COLO668 (cell line): ENCODE measurements around the gene DRD1.
"Not testable (repeated sequence)": the region's sequence is repeated elsewhere in the genome, so short reads cannot be mapped to it uniquely, and the experiment has no call there.

Experiments used
- DNase-seq: peaks from one replicate; lab custom pipeline; 2025; ENCODE audit not compliant: unreplicated experiment; lab: John Stamatoyannopoulos, UW

Gene DRD1

DNA sequence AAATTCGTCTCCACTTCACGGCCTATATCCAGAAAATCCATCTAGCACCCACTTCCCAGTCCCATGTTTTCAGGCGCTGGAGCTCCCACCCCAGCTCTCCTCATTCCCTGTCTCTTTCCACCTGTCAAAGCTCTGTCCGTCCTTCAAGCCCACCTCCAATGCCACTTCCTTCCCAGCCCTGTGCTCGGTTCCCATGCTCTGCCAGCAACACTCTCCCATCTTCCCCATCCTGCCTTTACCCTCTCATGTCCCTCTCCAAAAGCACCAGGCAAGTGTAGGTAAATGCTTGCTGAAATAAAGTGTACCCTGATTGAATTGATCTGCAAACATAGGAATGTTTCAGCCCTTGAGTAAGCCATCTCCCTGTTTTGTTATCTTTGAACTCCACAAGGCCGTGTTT, 9.2 kb downstream of the DRD1 start:
- DNase-seq, result no peak

DNA sequence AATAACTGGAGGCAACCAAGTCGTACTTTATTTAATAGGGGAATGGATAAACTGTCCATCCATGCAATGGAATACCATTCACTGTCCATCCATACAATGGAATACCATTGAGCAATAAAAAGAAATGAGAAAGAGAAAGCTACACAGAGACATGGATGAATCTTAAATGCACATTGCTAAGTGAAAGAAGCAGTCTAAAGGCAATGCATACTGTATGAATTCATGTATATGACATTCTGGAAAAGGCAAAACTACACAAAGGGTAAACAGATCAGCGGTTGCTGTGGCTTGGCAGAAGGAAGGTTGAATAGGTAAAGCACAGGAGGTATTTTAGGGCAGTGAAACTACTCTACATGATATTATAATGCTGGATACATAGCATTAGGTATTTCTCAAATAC, 16.2 kb downstream of the DRD1 start:
- no peak for DNase-seq

DNA sequence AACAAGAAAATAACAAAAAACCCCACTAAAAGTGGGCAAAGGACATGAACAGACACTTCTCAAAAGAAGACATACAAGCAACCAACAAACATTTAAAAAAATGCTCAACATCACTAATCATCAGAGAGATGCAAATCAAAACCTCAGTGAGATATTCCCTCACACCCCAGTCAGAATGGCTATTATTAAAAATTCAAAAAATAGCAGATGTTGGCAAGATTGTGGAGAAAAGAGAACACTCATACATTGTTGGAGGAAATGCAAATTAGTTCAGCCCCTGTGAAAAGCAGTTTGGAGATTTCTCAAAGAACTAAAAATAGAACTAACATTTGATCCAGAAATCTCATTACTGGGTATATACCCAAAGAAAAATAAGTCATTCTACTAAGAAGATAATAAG, 19.4 kb downstream of the DRD1 start:
- not testable (repeated sequence) for DNase-seq

DNA sequence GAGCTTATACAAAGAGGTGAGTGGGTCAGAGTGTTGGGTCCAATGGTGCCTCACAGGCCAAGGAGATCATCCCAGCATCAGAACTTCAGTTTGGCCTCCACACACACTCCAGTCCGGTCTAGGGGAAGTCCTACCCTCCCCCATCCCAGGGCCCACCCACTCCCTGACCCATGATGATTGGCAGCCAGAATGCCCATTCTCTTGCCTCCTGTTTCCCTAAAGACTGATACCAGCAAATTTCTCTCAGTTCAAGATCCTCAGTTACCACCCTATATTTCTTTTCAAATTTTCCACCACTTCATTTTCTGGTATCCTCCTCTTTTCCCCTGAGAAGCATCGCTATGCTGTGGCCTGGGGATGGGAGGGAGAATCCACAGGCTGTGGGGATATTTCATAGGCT, 21.9 kb downstream of the DRD1 start:
- DNase-seq, result no peak

DNA sequence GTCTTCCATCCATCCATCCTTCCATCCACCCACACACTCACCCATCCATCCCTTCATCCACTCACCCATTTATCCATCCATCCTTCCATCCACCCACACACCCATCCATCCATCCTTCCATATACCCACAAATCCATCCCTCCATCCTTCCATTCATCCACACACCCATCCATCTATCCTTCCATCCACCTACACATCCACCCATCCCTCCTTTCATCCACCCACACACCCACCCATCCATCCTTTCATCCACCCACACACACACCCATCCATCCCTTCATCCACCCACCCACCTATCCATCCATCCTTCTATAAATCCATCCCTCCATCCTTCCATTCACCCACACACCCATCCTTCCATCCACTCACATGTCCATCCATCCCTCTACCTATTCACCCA, 23.6 kb downstream of the DRD1 start:
- no peak for DNase-seq

GRCh38 chr5:175418251-175418650, 25.7 kb downstream of the DRD1 start:
- peak; percentile 47 for DNase-seq

- DNase-seq, result no peak
These were observed 26.6 kb downstream of the DRD1 start for GRCh38 chr5:175417384-175417783.

- no peak for DNase-seq
These were observed 28.7 kb downstream of the DRD1 start for GRCh38 chr5:175415303-175415702.

- no peak for DNase-seq
These were observed 33.1 kb downstream of the DRD1 start for GRCh38 chr5:175410926-175411325.

DNA sequence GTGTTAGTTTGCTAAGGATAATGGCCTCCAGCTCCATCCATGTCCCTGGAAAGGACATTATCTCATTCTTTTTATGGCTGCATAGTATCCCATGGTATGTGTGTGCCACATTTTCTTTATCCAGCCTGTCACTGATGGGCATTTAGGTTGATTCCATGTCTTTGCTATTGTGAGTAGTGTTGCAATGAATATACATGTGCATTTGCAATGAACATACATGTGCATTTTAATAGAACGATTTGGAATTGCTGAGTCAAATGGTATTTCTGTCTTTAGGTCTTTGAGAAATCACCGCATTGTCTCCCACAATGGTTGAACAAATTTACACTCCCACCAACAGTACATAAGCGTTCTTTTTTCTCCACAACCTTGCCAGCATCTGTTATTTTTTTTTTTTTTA, 37.7 kb downstream of the DRD1 start:
- no peak for DNase-seq

- DNase-seq, result not testable (repeated sequence)
These were observed 46.2 kb downstream of the DRD1 start for GRCh38 chr5:175397590-175398297.

DNA sequence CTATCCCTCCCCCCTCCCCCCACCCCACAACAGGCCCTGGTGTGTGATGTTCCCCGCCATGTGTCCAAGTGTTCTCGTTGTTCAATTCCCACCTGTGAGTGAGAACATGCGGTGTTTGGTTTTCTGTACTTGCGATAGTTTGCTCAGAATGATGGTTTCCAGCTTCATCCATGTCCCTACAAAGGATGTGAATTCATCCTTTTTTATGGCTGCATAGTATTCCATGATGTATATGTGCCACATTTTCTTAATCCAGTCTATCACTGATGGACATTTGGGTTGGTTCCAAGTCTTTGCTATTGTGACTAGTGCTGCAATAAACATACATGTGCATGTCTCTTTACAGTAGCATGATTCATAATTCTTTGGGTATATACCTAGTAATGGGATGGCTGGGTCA, 48.6 kb downstream of the DRD1 start:
- not testable (repeated sequence) for DNase-seq

- no peak for DNase-seq
These were observed 49.4 kb downstream of the DRD1 start for GRCh38 chr5:175394601-175395000.

DNA sequence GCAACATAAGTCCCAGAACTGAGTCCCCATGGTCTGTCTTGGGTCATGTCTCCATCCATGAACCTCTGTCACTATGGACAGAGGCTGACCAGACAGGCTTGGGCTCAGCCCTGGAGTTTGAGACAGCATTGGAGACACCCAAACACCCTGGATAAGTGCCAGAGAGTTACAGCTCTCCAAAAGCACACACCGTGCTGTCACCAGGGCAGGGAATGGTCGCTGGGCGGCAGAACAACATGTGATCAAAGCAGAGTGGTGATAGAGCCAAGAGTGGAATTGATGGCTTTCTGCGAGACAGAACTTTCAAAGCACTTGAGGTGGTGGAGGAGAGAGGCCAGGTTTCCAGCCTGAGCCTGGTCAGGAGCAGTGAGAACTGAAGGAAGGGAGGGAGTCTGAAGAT, 50.1 kb downstream of the DRD1 start:
- DNase-seq, result no peak

DNA sequence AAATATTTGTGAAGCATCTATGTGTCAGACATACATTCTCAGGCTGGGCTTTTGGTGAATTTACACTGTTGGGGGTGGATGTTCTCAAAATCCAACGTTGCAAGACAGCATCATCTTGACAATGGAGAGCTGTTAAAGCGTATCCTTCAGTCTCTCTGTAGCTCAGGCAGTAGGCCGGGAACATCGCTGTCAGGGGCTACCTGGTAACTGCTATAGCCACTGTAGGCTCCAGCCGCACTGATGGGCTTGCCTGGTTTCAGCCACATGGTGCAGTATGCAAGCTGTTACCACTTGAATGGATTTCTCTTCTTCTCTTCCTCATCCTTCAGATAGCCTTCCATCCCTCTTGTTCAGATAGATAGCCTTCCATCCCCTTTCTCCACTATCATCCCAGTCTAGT, 51.7 kb downstream of the DRD1 start:
- DNase-seq, result no peak

DNA sequence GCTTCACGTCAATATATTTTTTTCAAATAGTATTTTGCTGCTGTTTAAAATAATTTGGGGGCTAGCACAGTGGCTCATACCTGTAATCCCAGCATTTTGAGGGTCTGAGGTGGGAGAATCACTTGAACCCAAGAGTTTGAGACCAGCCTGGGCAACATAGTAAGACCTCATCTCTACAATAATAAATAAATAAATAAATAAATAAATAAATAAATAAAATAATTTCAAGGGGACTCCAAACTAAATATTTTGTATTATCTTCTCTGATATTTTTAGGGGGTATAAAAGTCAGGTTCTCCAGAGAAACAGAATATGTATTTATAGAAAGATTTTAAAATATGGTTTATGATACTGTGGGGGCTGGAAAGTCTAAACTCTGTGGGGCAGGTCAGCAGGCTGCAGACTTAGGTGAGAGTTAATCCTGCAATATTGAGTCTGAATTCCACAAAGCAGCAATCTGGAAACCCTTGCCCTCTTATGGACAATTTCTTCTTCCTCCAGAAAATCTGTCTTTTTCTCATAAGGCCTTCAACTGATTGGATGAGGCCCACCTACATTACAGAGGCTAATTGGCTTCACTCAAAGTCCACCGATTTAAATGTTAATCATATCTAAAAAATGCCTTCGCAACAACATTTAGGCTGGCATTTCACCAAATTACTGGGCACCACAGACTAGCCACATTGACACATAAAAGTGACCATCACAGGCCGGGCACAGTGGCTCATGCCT, 53.5 kb downstream of the DRD1 start:
- no peak for DNase-seq
